GM18858 (cell line): ENCODE data around the gene DNTTIP2.
"Not testable (repeated sequence)": the region's sequence is repeated elsewhere in the genome, so short reads cannot be mapped to it uniquely, and the experiment has no call there.

Experiments used
- ATAC-seq: cut with Tn5 transposase; IDR thresholded peaks from one replicate; pipeline ENCODE4 v1.9.1; 2021; ENCODE audit not compliant: unreplicated experiment

DNTTIP2 gene

DNA sequence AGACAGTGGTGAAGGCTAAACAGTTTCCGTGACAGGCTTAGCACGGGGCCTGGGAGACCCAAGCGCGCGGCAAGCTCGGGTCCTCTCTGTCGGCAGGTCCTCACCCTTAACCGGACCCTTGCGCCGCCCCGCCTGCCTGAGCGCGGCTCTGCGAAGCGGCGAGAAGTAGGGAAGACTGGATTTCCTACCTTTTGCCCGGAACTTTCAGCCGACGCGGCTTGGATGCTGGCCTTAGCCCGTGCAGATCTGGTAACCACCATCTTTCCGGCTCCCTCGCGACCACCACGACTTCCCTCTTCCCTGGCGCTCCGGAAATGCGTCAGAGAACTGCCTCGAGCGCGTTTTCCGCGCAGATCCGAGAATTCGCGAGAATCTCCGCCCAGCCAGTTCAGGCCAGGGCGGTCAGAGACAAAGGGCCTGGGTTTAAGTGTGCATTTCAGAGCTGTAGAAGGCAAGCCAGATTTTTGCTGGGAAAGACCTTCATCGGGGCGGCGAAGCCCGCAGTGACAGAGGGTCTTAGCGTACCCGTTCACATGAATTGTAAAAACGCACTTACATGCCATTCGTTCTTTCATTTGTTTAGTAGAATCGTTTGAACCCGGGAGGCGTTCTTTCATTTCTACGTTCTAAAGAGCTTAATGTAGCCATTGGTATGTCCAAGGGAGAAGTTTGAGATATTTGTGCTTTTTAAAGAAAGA is at the start of gene DNTTIP2:
Gene DNTTIP2 (minus strand): TSS at position 318 of the 698 bp plus-strand sequence. CDS start 58 bp downstream, at position 260.
- ATAC-seq, result peak; percentile 91

DNA sequence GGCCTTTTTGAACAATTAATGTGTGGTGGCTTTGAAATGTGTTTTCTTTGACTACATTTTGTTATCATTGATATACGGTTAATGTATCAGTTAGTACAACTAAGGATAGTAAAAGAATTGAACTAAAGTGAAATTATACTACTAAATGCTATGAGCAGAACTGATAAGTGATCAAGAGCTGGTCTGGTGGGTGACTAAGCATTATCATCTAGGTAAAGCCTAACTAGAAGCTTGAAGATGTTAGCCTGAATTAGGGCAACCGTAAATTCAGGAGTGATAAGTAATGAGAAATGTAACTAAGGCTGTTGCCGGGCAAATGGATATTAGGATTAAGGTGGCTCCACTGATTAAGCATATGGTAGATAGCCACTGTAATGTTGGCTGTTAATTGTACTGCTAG is 46.2 kb upstream of the DNTTIP2 start:
- no peak for ATAC-seq

GRCh38 chr1:93919780-93920179 is 40.8 kb upstream of the DNTTIP2 start:
- ATAC-seq, result no peak

DNA sequence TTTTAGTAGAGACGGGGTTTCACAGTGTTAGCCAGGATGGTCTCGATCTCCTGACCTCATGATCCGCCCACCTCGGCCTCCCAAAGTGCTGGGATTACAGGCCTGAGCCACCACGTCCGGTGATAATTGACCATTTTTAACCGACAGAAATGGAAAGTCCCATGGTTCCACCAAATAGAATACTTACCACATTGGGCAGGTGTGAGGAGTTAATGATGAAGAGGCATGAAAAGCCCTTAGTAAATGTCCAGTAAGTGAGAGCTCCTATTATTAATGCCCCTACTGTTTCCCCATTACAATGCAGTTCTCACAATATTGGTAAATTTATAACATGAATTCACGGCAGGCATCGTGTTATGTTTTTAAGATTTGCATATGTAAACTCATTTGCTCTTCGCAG is 38.3 kb upstream of the DNTTIP2 start:
- ATAC-seq, result no peak

DNA sequence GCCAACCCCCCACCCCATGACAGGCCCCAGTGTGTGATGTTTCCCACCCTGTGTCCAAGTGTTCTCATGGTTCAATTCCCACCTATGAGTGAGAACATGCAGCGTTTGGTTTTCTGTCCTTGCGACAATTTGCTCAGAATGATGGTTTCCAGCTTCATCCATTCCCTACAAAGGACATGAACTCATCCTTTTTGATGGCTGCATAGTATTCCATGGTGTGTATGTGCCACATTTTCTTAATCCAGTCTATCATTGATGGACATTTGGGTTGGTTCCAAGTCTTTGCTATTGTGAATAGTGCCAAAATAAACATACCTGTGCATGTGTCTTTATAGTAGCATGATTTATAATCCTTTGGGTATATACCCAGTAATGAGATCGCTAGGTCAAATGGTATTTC is 31.9 kb upstream of the DNTTIP2 start:
- ATAC-seq, result not testable (repeated sequence)

GRCh38 chr1:93910305-93910704 is 31.3 kb upstream of the DNTTIP2 start:
- ATAC-seq, result no peak

DNA sequence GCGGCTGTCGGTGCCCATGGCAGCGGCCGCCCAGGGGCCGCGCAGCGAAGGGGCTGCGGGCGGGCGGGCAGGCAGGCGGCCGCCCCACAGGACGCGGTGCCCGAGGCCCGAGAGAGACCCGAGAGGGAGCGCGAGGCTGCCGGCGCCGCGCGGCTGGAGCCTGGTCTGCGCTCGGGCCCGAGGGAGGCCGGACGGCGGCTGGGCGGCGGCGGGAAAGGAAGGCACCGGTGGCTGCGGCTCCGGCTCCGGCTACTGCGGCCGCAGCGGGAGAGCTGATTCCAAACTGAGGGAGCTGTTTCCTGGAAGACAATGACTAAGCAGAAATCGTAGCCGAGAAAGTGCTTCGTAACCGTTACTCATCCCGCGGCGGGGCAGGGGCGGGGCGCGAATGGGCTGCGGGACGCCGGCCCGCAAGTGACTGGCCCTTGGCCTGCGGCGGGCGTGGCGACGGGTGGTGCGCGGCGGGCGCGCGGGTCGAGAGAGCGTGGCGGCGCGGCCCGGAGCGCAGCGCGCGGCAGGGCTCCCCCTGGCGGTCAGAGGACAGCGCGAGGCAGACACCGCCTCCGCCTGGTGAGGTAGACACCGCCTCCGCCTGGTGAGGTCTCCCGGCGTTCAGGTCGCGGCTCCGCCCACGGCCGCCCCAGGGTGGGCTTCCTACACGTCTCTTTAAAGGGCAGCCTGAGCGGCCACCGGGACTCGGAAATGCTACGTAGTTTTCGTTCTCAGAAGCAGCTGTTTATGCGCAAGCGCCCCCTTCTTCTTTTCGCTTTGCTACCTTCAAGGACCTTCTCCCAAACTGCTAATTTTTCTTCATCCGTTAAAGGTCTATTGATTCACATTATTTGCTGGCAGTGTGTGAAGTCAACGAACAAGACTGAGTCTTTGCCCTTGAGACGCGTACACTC is 30.4 kb upstream of the DNTTIP2 start, which contains the start of gene GCLM:
Gene GCLM (minus strand): TSS at position 285 of the 905 bp plus-strand sequence. CDS start 267 bp downstream, at position 18.
- ATAC-seq, result peak; percentile 89

DNA sequence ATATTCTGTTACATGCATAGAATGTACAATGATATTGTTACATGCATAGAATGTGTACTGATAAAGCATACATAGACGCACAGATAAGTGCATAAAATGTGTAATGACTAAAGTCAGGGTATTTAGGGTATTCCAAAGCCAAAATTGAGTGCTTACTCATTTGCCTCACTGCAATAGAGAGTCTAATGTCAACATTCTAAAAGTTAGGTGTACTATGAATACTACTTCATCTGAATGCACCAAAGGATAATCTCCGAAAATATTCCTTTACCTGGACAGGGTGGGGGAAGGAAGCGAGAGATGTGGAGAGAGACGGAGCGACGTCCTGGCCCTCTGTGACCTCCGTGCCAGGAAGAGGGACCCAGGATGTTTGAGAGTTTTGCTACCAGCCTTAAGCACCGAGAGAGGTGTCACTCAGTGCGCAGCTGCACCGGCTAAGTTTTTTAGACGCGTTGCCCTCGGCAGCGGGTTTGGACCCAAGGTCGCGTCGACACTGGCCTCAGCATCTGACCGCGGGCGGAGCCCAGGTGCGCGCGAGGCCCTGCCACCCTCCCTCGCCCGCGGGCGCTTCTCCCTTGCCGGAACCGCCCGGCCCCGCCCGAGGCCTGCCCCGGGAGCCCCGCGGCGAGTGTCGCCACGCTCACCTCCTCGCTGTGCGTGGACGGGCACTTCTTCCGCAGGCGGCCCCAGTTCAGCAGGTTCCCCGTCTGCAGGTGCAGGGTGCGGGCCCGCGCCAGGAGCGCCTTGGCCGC is 29.6 kb upstream of the DNTTIP2 start:
- ATAC-seq, result peak; percentile 31

GRCh38 chr1:93907718-93908117 is 28.7 kb upstream of the DNTTIP2 start:
- no peak for ATAC-seq

GRCh38 chr1:93906480-93906879 is 27.5 kb upstream of the DNTTIP2 start:
- ATAC-seq, result no peak

DNA sequence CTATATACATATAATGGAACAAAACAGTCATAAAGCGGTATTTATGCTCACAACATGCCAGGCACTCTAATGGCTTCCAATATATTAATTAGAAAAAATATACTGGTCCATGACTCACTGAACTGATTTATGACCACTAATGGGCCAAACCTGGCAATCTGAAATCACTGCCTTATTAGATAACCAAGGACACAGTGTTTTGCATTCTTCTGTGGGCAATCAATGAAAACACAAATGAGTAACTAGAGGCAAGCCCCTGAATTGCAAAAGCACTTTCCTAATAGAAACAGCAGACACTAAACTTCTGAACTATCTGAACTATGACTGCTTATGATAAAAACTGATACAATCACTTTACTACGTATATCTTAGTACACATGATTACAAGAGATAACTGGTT is 26.7 kb upstream of the DNTTIP2 start:
- no peak for ATAC-seq

DNA sequence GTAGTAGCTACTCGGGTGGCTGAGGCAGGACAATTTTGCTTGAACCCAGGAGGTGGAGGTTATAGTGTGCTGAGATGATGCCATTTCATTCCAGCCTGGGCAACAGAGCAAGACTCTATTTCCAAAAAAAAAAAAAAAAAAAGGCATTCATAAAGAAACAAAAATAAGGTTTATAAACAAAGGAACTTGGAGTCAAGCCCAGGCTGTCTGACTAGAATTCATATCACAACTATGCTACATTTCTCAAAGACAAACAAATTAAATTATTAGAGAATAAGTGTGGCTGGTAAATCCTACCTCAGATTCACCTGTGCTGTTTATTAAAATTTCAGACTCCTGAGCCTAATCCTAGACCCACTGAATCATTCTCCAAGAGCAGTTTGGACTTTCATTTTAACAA is 26.0 kb upstream of the DNTTIP2 start:
- no peak for ATAC-seq

- ATAC-seq, result no peak
Observed at GRCh38 chr1:93904228-93904627, 25.2 kb upstream of the DNTTIP2 start.

GRCh38 chr1:93900723-93901504 is 21.9 kb upstream of the DNTTIP2 start:
- no peak for ATAC-seq

- ATAC-seq, result no peak
Observed at GRCh38 chr1:93899543-93900207, 20.7 kb upstream of the DNTTIP2 start.

DNA sequence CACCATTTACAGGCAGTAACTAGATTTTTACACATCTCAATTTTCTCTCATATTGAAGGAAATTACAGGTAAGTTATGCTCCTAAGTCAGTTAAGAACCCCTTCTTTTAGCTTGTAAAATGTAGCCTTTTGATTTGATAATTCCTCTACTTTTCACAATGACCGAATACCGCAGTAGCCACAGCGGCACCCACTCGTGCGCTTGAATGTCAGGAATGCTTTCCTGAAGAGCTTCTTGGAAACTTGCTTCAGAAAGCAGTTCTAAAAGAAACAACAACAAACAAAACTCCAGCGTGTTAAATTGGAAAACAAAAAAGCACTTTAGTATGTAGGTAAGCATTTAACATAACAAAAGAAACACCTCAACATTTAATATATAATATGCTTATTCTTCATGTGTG is 9.9 kb upstream of the DNTTIP2 start:
- ATAC-seq, result no peak

DNA sequence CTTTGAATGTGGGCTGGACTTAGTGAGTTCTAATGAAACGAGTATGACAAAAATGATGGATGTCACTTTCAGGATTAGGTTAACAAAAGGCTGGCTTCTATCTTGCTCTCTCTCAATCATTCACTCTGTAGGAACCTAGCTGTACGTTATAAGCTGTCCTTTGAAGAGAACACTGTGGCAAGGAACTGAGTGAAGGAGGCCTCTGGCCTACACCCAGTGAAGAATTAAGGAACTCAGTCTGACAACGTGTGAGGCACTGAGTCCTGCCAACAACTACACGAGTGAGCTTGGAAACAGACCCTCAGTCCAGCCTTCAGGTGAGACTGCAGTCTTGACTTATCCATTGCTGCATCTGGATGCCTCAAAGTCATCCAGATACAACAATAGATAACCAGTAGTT is 3.3 kb upstream of the DNTTIP2 start:
- ATAC-seq, result no peak

GRCh38 chr1:93880731-93881130 is 1.7 kb upstream of the DNTTIP2 start:
- ATAC-seq, result no peak

GRCh38 chr1:93878501-93878888 is 511 bp downstream of the DNTTIP2 start:
- peak; percentile 32 for ATAC-seq

GRCh38 chr1:93877529-93877928 is 1.5 kb downstream of the DNTTIP2 start:
- no peak for ATAC-seq
